WERI-Rb-1 (cell line): ENCODE results near the gene KCNS3.

Experiments
- DNase-seq: peaks from one replicate; pipeline ENCODE4 v3.0.0-alpha.2; 2020
- H3K27ac ChIP-seq: fragments of 250-450 bp; sonication (Bioruptor Pico); 2 replicates; pipeline ENCODE4 v1.5.1; 2020; ENCODE audit warnings: mild to moderate bottlenecking, moderate library complexity
- H3K27me3 ChIP-seq: fragments of 250-450 bp; sonication (Bioruptor Pico); 2 replicates; pipeline ENCODE4 v1.5.1; 2021; ENCODE audit warnings: mild to moderate bottlenecking, low read depth, moderate library complexity; ENCODE audit not compliant: insufficient read depth, severe bottlenecking
- H3K36me3 ChIP-seq: fragments of 250-450 bp; sonication (Bioruptor Pico); 2 replicates; pipeline ENCODE4 v1.5.1; 2020; ENCODE audit warnings: mild to moderate bottlenecking, moderate library complexity
- H3K4me3 ChIP-seq: 2 replicates; pipeline ENCODE4 v1.5.1; 2011; ENCODE audit warnings: low read depth, mild to moderate bottlenecking, control low read depth, low read length
- H3K9me3 ChIP-seq: fragments of 250-450 bp; sonication (Bioruptor Pico); 2 replicates; pipeline ENCODE4 v1.5.1; 2021; ENCODE audit warnings: mild to moderate bottlenecking, moderate library complexity; ENCODE audit not compliant: severe bottlenecking
- TF ChIP-seq, protein P1 (sequence below): IDR thresholded peaks from 2 replicates; pipeline ENCODE4 v1.5.1; 2011; ENCODE audit warnings: low read depth, mild to moderate bottlenecking, control low read depth, inconsistent platforms, low read length

KCNS3 gene

DNA sequence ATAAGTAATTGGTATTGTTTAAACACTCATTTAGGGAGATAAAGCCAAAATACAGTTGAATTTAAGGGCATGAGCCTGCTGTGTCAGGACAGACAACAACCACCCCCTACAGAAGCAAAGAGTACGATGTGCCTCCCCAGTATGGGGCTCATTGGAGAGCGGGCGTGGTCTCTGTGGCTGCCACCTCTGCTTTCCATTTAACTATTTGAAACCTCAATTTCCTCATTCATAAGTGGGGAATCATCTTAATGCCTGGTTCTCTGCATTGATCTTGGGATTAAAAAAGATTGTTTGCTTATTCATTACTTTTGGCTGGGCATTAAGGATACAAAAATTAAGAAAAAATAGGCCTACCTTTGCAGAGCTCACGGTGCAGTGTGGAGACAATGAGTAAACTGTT lies 21.4 kb downstream of the KCNS3 start:
- H3K36me3 ChIP-seq: no peaks in the 10 kb centered on the region
- H3K27me3 ChIP-seq: no peaks in the 10 kb centered on the region
- no peak overlapping the region for H3K27ac ChIP-seq
- H3K9me3 ChIP-seq: no peaks in the 10 kb centered on the region
- H3K4me3 ChIP-seq: no peak overlapping the region
- TF ChIP-seq, protein P1, sequence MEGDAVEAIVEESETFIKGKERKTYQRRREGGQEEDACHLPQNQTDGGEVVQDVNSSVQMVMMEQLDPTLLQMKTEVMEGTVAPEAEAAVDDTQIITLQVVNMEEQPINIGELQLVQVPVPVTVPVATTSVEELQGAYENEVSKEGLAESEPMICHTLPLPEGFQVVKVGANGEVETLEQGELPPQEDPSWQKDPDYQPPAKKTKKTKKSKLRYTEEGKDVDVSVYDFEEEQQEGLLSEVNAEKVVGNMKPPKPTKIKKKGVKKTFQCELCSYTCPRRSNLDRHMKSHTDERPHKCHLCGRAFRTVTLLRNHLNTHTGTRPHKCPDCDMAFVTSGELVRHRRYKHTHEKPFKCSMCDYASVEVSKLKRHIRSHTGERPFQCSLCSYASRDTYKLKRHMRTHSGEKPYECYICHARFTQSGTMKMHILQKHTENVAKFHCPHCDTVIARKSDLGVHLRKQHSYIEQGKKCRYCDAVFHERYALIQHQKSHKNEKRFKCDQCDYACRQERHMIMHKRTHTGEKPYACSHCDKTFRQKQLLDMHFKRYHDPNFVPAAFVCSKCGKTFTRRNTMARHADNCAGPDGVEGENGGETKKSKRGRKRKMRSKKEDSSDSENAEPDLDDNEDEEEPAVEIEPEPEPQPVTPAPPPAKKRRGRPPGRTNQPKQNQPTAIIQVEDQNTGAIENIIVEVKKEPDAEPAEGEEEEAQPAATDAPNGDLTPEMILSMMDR: no peak
- DNase-seq: no peak

DNA sequence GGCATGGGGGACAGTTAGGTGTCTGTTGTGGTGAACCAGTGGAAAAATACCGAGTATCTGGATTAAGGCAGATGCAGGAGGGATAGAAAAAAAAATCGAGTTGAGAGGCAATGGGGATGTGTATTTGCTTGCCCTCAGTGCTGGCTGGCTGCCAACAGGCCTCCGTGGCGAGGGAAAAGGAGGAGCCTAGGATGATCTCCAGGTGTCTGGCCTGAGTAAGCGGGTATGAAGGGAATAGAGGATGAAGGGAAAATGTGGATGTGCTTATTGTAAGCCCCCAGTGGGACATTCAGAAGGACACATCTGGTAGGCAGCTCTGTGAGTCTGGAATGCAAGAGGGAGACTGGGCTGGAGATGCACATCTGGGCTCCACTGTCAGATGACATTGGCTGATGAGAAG lies 22.8 kb downstream of the KCNS3 start:
- TF ChIP-seq, protein P1: no peak
- no peaks in the 10 kb centered on the region for H3K9me3 ChIP-seq
- H3K27ac ChIP-seq: no peak overlapping the region
- DNase-seq: no peak
- H3K27me3 ChIP-seq: no peaks in the 10 kb centered on the region
- no peaks in the 10 kb centered on the region for H3K36me3 ChIP-seq
- H3K4me3 ChIP-seq: no peak overlapping the region

DNA sequence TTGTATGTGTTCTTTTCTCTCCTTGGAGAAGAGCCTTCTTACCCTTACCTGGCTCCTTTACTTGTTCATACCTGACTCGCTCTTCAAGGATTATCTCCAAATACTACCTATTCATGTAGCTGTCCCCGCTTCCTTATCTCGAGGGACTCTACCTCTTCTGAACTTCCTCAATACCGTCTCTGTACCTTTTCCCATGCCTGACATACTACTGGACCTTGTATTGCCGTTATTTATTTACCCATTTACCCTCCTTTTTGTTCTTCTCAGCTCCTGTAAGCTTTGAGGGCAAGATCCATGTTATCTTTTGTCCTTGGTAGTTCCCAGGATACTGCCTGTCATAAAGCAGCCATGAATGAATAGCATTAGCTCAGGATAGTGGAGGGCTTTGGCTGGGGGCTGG lies 32.5 kb downstream of the KCNS3 start:
- TF ChIP-seq, protein P1: no peak
- no peak overlapping the region for H3K4me3 ChIP-seq

DNA sequence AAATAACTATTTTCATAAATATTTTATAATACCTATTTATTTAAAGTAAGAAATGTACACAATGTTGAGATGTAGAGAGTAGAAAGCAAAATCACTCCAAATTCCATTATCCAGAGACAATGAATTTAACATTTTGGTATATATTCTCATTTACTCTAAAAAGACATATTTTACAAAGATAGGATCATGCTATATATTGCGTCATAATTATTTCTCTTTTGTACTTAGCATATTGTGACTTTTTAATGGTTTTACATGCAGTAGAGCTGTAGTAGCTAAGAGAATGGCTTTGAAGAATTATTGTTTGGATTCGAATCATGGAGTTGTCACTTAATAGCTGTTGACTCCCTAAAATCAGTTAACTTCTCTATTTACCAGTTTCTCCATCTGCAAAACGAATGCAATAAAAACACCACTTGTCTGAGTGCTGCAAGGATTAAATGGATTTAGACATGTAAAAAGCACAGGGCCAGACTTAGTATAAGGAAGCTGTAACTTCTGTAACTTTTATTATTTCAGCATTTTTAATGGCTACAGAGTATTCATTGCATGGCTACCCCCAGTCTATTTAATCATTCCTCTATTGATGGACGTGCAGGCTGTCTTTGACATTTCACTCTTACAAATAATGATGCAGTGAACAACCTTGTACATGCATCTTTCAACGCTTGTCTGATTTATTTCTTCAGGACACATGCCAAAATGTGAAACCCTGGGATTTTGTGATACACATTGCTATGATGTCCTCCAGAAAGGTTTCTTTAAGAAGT lies 33.2 kb downstream of the KCNS3 start:
- no peak overlapping the region for H3K4me3 ChIP-seq
- no peaks in the 10 kb centered on the region for H3K36me3 ChIP-seq
- H3K27ac ChIP-seq: no peak overlapping the region
- H3K27me3 ChIP-seq: no peaks in the 10 kb centered on the region
- peaks cover 10% of the 10 kb centered on the region for H3K9me3 ChIP-seq
- TF ChIP-seq, protein P1: no peak
- no peak for DNase-seq

More for the DNA sequence above, 32.5 kb downstream of the KCNS3 start:
- no peaks in the 10 kb centered on the region for H3K36me3 ChIP-seq
- DNase-seq: no peak
- H3K9me3 ChIP-seq: peaks cover 10% of the 10 kb centered on the region
- no peak overlapping the region for H3K27ac ChIP-seq
- H3K27me3 ChIP-seq: no peaks in the 10 kb centered on the region

DNA sequence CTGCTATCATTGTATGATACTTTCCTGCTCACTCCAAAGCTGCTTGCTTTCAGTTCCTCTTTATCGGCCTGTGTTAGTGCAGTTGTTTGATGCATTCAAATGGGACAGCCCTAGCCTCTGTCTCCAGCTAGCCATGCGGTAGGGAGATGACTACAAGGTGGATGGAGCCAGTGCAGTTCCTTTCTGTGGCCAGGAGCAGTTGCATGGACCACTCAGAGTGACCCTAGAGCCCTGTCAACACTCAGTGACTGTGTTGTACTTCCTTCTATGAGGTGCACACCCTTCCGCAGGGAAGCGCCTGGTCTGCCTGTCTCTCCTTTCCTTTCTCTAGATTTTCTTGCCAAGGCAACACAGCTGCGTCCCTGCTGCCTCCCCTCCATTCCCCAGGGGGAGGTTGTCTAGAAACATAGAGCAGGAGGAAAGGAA lies 33.8 kb downstream of the KCNS3 start:
- Histone ChIP-seq H3K4me3 (no peak overlapping the region), H3K36me3 (no peaks in the 10 kb centered on the region), H3K9me3 (peaks cover 10% of the 10 kb centered on the region), H3K27ac (no peak overlapping the region), H3K27me3 (no peaks in the 10 kb centered on the region)
- DNase-seq: no peak
- TF ChIP-seq, protein P1: no peak

DNA sequence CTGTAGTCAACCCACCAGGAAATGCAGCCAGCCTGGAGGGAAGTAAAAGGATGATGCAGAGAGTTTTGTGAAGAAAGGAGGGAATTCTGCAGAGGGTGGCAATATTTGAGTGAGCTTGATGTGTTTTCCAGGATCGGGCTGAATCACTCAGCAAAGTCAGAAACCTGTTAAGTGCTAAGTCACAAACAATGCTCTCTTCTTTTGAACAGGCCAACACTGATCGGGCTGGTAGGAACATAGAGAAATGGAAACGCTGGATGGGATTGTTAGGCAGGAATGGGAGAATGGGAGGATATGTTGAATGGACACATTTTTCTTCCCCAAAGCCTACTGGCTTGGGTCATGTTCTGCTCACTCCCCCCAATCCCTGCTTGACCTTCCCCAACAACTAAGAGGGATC lies 36.6 kb downstream of the KCNS3 start:
- Histone ChIP-seq H3K4me3 (no peak overlapping the region), H3K27ac (no peak overlapping the region), H3K27me3 (no peaks in the 10 kb centered on the region), H3K9me3 (no peaks in the 10 kb centered on the region), H3K36me3 (no peaks in the 10 kb centered on the region; the same call in 1 of the 2 replicates)
- DNase-seq: no peak
- TF ChIP-seq, protein P1: no peak
